HG03196 (cell line): Measurements from ENCODE around the gene SLC27A6.

ENCODE experiments used
- ATAC-seq: cut with Tn5 transposase; IDR thresholded peaks from one replicate; pipeline ENCODE4 v1.9.1; 2021; ENCODE audit not compliant: unreplicated experiment

The SLC27A6 gene

DNA sequence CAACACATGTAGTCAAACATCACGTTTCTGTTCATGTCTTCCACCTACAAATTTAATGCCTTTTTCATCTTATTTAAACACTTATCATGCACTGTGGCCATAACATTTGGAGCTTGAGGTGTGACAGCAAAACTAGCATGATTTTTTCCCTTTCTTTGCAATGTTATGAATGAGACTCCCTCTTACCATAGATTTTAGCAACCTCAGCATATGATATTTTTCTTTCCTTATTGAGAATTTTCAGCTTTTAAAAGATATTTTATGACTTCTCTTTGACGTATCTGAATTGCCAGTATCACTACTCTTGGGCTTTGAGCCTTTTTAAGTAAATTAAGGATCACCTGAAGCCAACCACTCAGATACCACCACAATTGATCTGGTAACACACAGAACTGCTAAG, 96.6 kb downstream of the SLC27A6 start:
- no peak for ATAC-seq

DNA sequence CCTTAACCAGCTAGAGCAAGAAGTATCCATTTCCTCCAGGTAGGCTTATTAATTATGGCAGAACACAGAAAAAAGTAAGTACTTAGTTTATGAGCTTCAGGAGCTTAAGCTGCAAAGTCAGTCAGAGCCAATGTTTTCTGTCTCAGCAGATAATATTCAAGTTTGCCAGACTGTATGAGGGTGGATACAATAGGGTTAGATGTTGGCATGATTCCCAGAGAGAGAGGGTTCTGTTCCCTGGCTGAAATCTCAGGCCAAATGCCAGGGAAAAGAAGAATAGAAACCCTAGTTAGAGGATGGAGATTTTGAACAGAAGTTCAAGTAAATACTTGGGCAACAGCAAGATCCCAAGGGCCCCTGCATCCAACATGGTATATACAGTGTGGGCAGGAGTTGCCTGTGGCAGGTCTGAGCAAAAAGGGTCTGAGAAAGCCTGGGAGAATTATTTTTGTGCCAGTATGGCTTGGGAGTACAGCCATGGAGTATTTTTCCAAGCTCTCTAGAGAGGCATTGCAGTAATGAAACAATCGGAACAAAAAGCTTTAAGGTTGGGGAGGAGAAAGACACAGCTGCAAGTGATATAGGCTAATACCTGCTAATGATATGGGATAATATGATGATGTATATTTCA, 98.3 kb downstream of the SLC27A6 start:
- no peak for ATAC-seq

DNA sequence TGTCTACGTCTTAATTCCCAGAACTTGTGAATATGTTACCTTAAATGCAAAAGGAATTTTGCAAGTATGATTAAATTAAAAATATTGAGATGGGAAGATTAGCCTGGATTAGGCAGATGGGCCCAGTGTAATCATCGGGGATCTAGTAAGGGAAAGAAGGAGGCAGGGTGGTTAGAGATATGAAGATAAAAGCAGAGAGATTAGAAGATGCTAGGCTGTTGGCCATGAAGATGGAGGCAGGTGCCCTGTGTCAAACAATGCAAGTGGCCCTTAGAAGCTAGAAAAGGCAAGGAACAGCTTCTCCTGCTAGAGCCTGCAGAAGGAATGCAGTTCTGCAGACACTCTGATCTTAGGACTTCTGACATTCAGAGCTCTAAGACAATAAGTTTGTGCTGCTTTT, 100.4 kb downstream of the SLC27A6 start:
- no peak for ATAC-seq

DNA sequence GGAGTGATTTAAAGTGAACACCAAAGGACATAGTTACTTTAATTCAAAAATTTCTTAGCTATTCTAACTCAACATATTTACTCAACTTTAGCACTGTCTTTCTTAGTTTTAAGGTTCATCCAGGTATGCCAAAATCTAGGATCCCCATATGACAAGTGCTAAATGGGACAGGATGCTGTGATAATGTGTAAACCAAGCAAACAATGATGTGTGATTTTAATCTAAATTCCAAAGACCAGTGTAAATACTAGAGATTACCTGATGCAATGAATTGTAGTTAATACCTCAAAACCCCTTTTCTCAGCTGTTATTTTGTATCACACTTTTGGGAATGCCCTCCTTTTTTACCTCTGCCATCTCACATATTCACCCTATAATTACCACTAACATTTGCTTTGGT, 102.5 kb downstream of the SLC27A6 start:
- no peak for ATAC-seq

DNA sequence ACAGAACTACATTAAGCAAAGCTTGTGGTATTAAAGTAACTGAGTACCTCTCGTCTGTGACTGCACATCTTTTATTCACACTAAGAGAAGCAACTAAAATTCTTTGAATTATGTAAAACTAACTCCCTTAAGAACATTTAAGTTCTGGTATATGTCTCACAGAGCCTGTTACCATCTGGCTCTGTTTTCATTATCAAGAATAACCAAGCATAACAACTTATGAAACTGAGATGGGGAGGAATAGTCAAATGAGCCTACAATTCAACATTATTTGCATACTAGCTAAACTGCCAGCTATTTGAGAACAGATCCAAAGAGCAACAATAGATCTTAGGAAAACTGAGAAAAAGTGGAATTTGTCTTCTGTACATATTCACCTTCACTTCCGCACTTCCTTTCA, 104.0 kb downstream of the SLC27A6 start:
- no peak for ATAC-seq

DNA sequence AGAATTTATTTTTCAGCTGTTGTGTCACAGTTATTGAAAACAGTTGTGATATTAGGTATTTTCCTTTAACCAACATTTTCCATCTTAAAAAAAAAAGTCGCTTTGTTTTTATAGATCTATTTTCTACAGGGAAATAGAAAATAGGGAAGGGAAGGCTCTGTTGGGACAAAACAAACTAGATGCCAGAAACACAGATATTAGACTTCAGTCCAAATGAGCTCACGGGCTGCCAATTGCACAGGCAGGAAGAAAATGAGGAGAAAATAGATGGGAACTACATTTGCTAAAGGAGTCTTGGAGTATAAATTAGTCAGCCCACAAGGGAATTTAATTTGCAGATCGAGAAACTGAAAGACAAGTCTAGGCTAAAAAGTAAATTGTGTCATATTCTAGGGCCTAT, 107.8 kb downstream of the SLC27A6 start:
- ATAC-seq, result no peak

DNA sequence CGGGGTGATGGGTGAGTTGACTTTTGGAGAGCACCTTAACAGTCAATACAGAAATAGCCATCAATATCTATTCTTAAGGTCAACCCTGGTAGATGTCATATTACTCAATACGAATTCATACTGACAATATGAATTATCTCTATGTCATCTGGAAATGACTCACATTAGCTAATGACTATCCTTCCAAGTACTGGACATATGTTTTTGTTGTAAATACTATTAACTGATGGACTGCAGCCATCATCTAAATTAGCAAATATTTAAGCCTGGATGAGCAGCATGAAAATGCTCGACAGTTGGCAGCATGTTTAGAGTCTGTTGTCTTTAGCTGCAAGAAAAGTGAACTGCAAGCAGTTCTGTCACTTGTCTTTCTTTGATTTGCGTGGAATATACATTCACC, 109.6 kb downstream of the SLC27A6 start:
- ATAC-seq, result no peak

DNA sequence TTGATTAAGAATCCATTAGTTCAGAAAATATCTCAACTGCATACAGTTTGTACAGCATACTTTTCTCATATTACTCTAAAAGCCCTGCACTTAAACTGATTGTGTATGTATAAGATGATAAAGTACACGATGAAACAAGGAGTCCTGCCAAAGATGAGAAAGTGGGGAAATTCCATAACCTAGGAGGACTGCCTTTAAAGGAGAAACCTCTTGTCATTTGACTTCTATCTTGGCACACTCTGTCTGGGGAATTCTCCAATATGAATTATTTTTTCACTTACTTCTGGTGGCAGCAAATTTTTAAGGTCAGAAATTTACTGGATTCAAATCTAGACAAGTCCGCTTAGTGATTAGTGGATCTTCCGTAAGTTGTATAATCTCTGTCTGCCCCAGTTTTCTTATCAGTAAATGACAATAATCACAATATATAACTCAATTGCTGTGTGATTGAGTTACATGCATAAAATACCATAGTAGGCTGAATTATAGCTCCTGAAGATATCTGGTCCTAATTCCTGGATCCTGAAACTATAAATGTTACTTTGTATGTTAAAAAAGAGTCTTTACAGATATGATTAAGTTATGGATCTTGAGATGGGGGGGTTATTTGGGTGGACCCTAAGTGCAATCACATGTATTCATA, 112.3 kb downstream of the SLC27A6 start:
- no peak for ATAC-seq

DNA sequence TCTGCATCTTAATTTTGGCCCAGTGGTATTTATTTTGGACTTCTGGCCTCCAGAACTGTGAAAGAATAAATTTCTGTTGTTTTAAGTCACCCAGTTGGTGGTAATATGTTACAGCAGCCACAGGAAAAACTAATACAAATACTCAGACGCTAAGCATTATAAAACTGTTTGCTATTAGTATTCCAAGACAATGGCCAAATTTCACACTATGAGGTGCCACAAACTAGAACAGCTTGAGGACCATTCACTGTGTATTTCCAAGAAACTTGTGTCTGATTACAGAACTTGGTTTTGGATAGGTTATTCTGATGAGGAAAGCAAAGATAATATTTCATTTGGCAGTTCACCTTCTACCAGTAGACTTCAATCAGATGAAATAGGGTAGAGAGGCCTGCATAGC, 113.0 kb downstream of the SLC27A6 start:
- ATAC-seq, result no peak

DNA sequence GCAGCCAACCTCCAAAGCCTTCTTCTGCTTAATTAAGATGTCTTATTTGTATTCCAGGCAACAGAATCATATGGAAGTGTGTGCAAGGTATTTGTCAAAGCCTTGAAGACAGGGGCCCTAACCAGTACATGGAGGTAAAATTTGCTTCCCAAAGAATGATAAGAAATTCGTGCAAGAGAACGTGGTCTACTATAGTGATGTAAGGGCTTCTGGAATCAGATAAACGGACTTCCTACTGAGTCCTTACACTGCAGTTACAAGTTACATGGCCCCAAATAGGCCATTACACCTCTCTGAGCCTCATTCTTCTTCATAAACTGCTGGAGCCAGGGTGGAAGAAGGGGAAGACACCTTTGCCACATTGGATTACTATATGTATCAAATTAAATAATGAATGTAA, 113.4 kb downstream of the SLC27A6 start:
- ATAC-seq, result no peak

DNA sequence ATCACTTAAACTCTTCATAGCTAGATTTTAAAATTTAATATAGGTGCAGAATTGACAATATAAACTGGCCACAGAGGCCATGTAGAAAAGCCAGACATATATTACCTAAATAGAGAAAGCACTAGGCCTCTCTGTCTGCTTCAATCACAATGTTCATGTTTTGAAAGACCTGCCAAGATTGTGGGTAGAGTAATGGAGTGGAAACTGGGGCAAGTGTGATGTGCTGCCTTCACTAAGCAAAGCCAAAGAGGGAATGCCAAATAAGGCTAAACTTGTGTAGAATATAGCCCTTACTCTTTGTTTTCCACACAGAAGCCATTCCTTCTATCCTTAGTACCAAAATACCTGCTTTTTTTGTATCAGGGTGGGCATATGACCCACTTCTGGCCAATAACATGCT, 114.2 kb downstream of the SLC27A6 start:
- no peak for ATAC-seq

DNA sequence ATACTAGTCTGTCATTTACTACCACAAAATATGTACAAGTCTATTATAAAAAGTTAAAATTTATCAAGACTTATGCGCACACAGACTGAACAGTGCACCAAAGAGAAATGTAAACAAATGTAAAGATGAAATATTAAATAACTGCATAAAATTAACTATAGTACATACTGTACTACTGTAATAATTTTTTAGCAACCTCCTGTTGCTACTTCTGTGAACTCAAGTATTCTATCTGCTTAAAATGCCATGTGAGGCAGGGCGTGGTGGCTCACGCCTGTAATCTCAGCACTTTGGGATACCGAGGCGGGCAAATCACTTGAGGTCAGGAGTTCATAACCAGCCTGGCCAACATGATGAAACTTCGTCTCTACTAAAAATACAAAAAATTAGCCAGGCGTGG, 115.5 kb downstream of the SLC27A6 start:
- ATAC-seq, result no peak

DNA sequence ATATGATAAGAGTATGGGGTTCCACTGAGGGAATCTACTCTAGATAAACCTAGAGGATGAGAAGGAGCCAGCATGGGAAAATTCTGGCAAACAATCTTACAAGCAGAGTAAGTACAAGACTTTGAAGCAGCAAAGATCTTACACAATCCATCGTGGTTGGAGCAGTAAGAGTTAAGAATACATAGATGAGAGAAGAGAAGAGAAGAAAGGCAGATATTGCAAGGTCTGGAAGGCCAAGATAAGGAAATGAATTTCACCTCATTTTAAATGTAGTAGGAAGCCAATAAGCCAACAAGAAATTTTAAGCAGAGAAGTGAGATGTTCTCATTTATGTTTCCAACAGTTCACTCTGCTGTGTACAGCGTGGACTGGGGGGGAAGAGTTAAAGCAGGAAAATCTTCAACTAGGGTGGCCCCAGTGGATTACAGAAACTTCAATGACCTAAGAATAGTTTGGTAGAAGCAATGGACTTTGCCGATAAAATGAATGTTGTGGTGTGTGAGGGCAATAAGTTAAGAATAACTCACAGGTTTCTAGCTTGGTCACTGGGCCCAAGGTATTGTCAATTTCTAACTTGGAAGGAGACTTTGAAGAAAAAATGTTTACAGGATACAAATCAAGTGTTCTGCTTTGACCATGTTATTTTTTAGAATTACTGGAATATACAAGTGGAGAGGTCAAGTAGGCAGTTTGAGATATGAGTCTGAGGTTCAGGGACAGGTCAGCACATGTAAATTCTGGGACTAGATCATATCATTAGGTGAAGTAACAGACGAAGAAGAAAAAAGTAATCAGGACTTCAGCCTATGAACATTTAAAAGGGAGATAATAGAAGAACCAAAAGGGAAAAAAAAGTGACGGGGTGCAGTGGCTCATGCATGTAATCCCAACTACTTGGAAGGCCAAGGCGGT, 117.2 kb downstream of the SLC27A6 start:
- no peak for ATAC-seq
